ENCODE results near the gene ZNF335. TPM values are rescaled to one million over a fixed set of nuclear protein-coding genes. Genes with fewer than 3 reads are reported as not detected.

ZNF335 gene
- total RNA-seq, 1 donor from 2014 or later, result 7.2 TPM

- no peaks in the 10 kb centered on the region for H3K9me3 Mint-ChIP-seq
- H3K27ac ChIP-seq, result no peak overlapping the region
- peaks cover 19% of the 10 kb centered on the region for H3K36me3 Mint-ChIP-seq
- H3K4me3 Mint-ChIP-seq, result no peak overlapping the region
- no peak overlapping the region for H3K4me3 ChIP-seq
- no peaks in the 10 kb centered on the region for H3K27me3 ChIP-seq
- no peaks in the 10 kb centered on the region for H3K9me3 ChIP-seq (ENCODE audit: low read depth)
- no peak overlapping the region for H2AFZ ChIP-seq (replicated peaks)
- H3K4me1 Mint-ChIP-seq, result no peaks in the 10 kb centered on the region
- H3K4me1 ChIP-seq, result no peaks in the 10 kb centered on the region
- TF ChIP-seq EZH2phosphoT487 (IDR thresholded peaks at IDR 0.05) (no peak), EZH2 (IDR thresholded peaks at IDR 0.05) (no peak), CTCF (IDR thresholded peaks at IDR 0.05) (no peak)
- no peak for DNase-seq (ENCODE audit: low spot score)
- no peaks in the 10 kb centered on the region for H3K79me2 ChIP-seq (ENCODE audit: low read depth)
- no peaks in the 10 kb centered on the region for H3K36me3 ChIP-seq
- no peak overlapping the region for H3K9ac ChIP-seq
- no peaks in the 10 kb centered on the region for H3F3A ChIP-seq (ENCODE audit: low read depth)
- H3K27me3 Mint-ChIP-seq (ENCODE audit: insufficient read depth, low read depth), result no peaks in the 10 kb centered on the region
- H4K20me1 ChIP-seq (ENCODE audit: low read depth), result no peaks in the 10 kb centered on the region
- no peak overlapping the region for H3K4me2 ChIP-seq
- no peak overlapping the region for H3K27ac Mint-ChIP-seq
Observed at GRCh38 chr20:45945678-45946148, 26.3 kb downstream of the ZNF335 start.

- H3K9me3 ChIP-seq (ENCODE audit: low read depth), result no peaks in the 10 kb centered on the region
- no peak overlapping the region for H3K4me3 Mint-ChIP-seq
- H3K36me3 Mint-ChIP-seq, result peaks cover 19% of the 10 kb centered on the region
- no peak overlapping the region for H3K4me2 ChIP-seq
- H3F3A ChIP-seq (ENCODE audit: low read depth), result no peaks in the 10 kb centered on the region
- DNase-seq (ENCODE audit: low spot score), result no peak
- no peaks in the 10 kb centered on the region for H3K4me1 Mint-ChIP-seq
- H3K79me2 ChIP-seq (ENCODE audit: low read depth), result no peaks in the 10 kb centered on the region
- H3K4me3 ChIP-seq, result no peak overlapping the region
- H3K9ac ChIP-seq, result no peak overlapping the region
- H3K27me3 Mint-ChIP-seq (ENCODE audit: insufficient read depth, low read depth), result no peaks in the 10 kb centered on the region
- H3K4me1 ChIP-seq, result no peaks in the 10 kb centered on the region
- H2AFZ ChIP-seq (replicated peaks), result no peak overlapping the region
- H4K20me1 ChIP-seq (ENCODE audit: low read depth), result no peaks in the 10 kb centered on the region
- TF ChIP-seq EZH2phosphoT487 (IDR thresholded peaks at IDR 0.05) (no peak), EZH2 (IDR thresholded peaks at IDR 0.05) (no peak), CTCF (IDR thresholded peaks at IDR 0.05) (no peak)
- no peaks in the 10 kb centered on the region for H3K27me3 ChIP-seq
- H3K27ac Mint-ChIP-seq, result no peak overlapping the region
- H3K27ac ChIP-seq, result no peak overlapping the region
- no peaks in the 10 kb centered on the region for H3K9me3 Mint-ChIP-seq
- no peaks in the 10 kb centered on the region for H3K36me3 ChIP-seq
Observed at GRCh38 chr20:45944965-45945677, 26.9 kb downstream of the ZNF335 start.

GRCh38 chr20:45944151-45944964, 27.6 kb downstream of the ZNF335 start:
- no peak overlapping the region for H3K4me3 ChIP-seq
- no peaks in the 10 kb centered on the region for H3K27me3 ChIP-seq
- no peaks in the 10 kb centered on the region for H4K20me1 ChIP-seq (ENCODE audit: low read depth)
- no peaks in the 10 kb centered on the region for H3F3A ChIP-seq (ENCODE audit: low read depth)
- no peak overlapping the region for H2AFZ ChIP-seq (replicated peaks)
- H3K4me3 Mint-ChIP-seq, result no peak overlapping the region
- H3K27me3 Mint-ChIP-seq (ENCODE audit: insufficient read depth, low read depth), result no peaks in the 10 kb centered on the region
- TF ChIP-seq CTCF (IDR thresholded peaks at IDR 0.05) (no peak), EZH2phosphoT487 (IDR thresholded peaks at IDR 0.05) (no peak), EZH2 (IDR thresholded peaks at IDR 0.05) (no peak)
- H3K36me3 Mint-ChIP-seq, result peaks cover 26% of the 10 kb centered on the region
- H3K27ac ChIP-seq, result no peak overlapping the region
- no peaks in the 10 kb centered on the region for H3K9me3 ChIP-seq (ENCODE audit: low read depth)
- H3K9me3 Mint-ChIP-seq, result no peaks in the 10 kb centered on the region
- H3K4me1 ChIP-seq, result no peaks in the 10 kb centered on the region
- H3K27ac Mint-ChIP-seq, result no peak overlapping the region
- H3K79me2 ChIP-seq (ENCODE audit: low read depth), result no peaks in the 10 kb centered on the region
- H3K9ac ChIP-seq, result no peak overlapping the region
- no peak overlapping the region for H3K4me2 ChIP-seq
- no peak for DNase-seq (ENCODE audit: low spot score)
- H3K4me1 Mint-ChIP-seq, result no peaks in the 10 kb centered on the region
- H3K36me3 ChIP-seq, result no peaks in the 10 kb centered on the region
